Measurements from ENCODE around the gene AMMECR1. TPM values are rescaled to one million over a fixed set of nuclear protein-coding genes. Genes with fewer than 3 reads are reported as not detected.
"Not testable (repeated sequence)": the region's sequence is repeated elsewhere in the genome, so short reads cannot be mapped to it uniquely, and the experiment has no call there.

AMMECR1 gene
- total RNA-seq, 2 experiments from 2014 or later, result 16.6 to 16.7 TPM

GRCh38 chrX:110178179-110178865 lies 139.6 kb downstream of the AMMECR1 start:
- POLR2A ChIA-PET, result no interaction called here

GRCh38 chrX:110175696-110176095 lies 142.2 kb downstream of the AMMECR1 start:
- POLR2A ChIA-PET, result no interaction called here
- CTCF ChIA-PET, result no interaction called here

More at GRCh38 chrX:110178179-110178865, 139.6 kb downstream of the AMMECR1 start:
- CTCF ChIA-PET, result interaction anchor here (0.6 kb wide), 1 partner anchor 10 kb away, joined by 3 read pairs; no protein-coding TSS in a partner anchor

- ChIA-PET CTCF (no interaction called here), POLR2A (no interaction called here)
Observed at GRCh38 chrX:110175146-110175545, 142.7 kb downstream of the AMMECR1 start.

- POLR2A ChIA-PET, result no interaction called here
- CTCF ChIA-PET, result no interaction called here
Observed at GRCh38 chrX:110173192-110174175, 144.4 kb downstream of the AMMECR1 start.

GRCh38 chrX:110172215-110172614 lies 145.7 kb downstream of the AMMECR1 start:
- ChIA-PET POLR2A (no interaction called here), CTCF (no interaction called here)

GRCh38 chrX:110171442-110171841 lies 146.4 kb downstream of the AMMECR1 start:
- CTCF ChIA-PET, result no interaction called here
- POLR2A ChIA-PET, result no interaction called here

- CTCF ChIA-PET, result no interaction called here
- POLR2A ChIA-PET, result no interaction called here
Observed at GRCh38 chrX:110170029-110170428, 147.9 kb downstream of the AMMECR1 start.

- CTCF ChIA-PET, result interaction anchor here (0.7 to 1.7 kb wide), 4 partner anchors 10 to 244 kb away, joined by 3 to 6 read pairs (median 3); no protein-coding TSS in a partner anchor
- POLR2A ChIA-PET, result no interaction called here
Observed at GRCh38 chrX:110168585-110168984, 149.3 kb downstream of the AMMECR1 start.

GRCh38 chrX:110167952-110168451 lies 149.9 kb downstream of the AMMECR1 start:
- CTCF ChIA-PET, result interaction anchor here (0.6 to 1.7 kb wide), 5 partner anchors 10 to 244 kb away, joined by 3 to 6 read pairs (median 3); no protein-coding TSS in a partner anchor
- POLR2A ChIA-PET, result no interaction called here

GRCh38 chrX:110163488-110163887 lies 154.4 kb downstream of the AMMECR1 start:
- CTCF ChIA-PET, result interaction anchor here (0.6 to 6.3 kb wide), 2 partner anchors 199 to 248 kb away, joined by 3 to 74 read pairs; no protein-coding TSS in a partner anchor
- POLR2A ChIA-PET, result no interaction called here

- ChIA-PET POLR2A (no interaction called here), CTCF (interaction anchor here (6.3 kb wide), 1 partner anchor 248 kb away, joined by 74 read pairs; no protein-coding TSS in a partner anchor)
Observed at GRCh38 chrX:110162867-110163266, 155.0 kb downstream of the AMMECR1 start.

- CTCF ChIA-PET, result interaction anchor here (0.8 to 6.3 kb wide), 2 partner anchors 9 to 249 kb away, joined by 3 to 74 read pairs; no protein-coding TSS in a partner anchor
- POLR2A ChIA-PET, result no interaction called here
Observed at GRCh38 chrX:110162131-110162530, 155.8 kb downstream of the AMMECR1 start.

GRCh38 chrX:110161361-110161686 lies 156.6 kb downstream of the AMMECR1 start:
- ChIA-PET POLR2A (no interaction called here), CTCF (interaction anchor here (0.8 to 6.3 kb wide), 5 partner anchors 8 to 278 kb away, joined by 3 to 74 read pairs (median 3); no protein-coding TSS in a partner anchor)

- ChIA-PET POLR2A (no interaction called here), CTCF (interaction anchor here (1.1 to 6.3 kb wide), 5 partner anchors 23 to 280 kb away, joined by 3 to 74 read pairs (median 3); no protein-coding TSS in a partner anchor)
Observed at GRCh38 chrX:110159865-110160264, 158.0 kb downstream of the AMMECR1 start.

GRCh38 chrX:110159235-110159634 lies 158.7 kb downstream of the AMMECR1 start:
- ChIA-PET POLR2A (no interaction called here), CTCF (interaction anchor here (2.3 to 6.3 kb wide), 2 partner anchors 252 to 257 kb away, joined by 4 to 74 read pairs; no protein-coding TSS in a partner anchor)

- ChIA-PET CTCF (interaction anchor here (1.0 to 2.4 kb wide), 2 partner anchors 11 to 251 kb away, joined by 4 to 5 read pairs; no protein-coding TSS in a partner anchor), POLR2A (no interaction called here)
Observed at GRCh38 chrX:110157444-110157843, 160.4 kb downstream of the AMMECR1 start.

- ChIA-PET CTCF (interaction anchor here (1.5 to 2.4 kb wide), 2 partner anchors 252 to 255 kb away, joined by 3 to 5 read pairs; no protein-coding TSS in a partner anchor), POLR2A (interaction anchor here (0.6 kb wide), 1 partner anchor 220 kb away, joined by 3 read pairs; no protein-coding TSS in a partner anchor)
Observed at GRCh38 chrX:110156167-110156754, 161.6 kb downstream of the AMMECR1 start.

- ChIA-PET CTCF (interaction anchor here (0.6 to 2.4 kb wide), 3 partner anchors 48 to 255 kb away, joined by 3 to 5 read pairs (median 4); no protein-coding TSS in a partner anchor), POLR2A (interaction anchor here (0.6 kb wide), 1 partner anchor 219 kb away, joined by 3 read pairs; no protein-coding TSS in a partner anchor)
Observed at GRCh38 chrX:110155759-110156158, 162.1 kb downstream of the AMMECR1 start.

GRCh38 chrX:110154328-110154727 lies 163.6 kb downstream of the AMMECR1 start:
- CTCF ChIA-PET, result interaction anchor here (0.6 to 1.5 kb wide), 2 partner anchors 251 to 257 kb away, joined by 3 read pairs; no protein-coding TSS in a partner anchor

More at GRCh38 chrX:110154328-110154727, 163.6 kb downstream of the AMMECR1 start:
- POLR2A ChIA-PET, result not testable (repeated sequence)

All from activated CD8-positive, alpha-beta memory T cell treated with anti-CD3 and anti-CD28 coated beads for 36 hours (primary cell).